CD1c-positive myeloid dendritic cell (primary cell): ENCODE data around the gene RAX2.
"Not testable (repeated sequence)": the region's sequence is repeated elsewhere in the genome, so short reads cannot be mapped to it uniquely, and the experiment has no call there.

ENCODE experiments used
- DNase-seq: peaks from one replicate; pipeline ENCODE4 v3.0.0-alpha.2; 2016; ENCODE audit errors: extremely low spot score

Gene RAX2

DNA sequence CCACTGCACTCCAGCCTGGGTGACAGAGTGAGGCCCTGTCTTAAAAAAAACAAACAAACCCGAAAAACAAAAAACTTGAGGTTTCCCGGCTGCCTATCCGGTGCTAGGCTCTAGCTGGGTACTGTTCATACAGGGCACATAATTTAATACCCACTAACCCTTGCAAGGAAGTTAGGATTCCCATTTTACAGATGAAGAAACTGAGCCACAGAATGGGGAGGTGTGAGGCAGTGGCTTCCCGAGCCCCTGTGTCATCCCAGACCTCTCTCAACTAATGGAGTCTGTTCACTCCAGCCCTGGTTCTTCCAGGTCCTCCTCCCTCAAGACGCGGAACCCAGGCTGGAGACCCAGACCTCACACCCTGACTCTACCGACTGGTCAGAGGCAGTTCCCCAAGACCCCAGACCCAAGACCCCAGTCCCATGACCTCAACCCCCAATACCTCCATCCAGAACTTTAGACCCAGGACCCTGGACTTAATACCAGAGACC, 11.1 kb downstream of the RAX2 start:
- no peak for DNase-seq

GRCh38 chr19:3759482-3760254, 12.4 kb downstream of the RAX2 start:
- no peak for DNase-seq

DNA sequence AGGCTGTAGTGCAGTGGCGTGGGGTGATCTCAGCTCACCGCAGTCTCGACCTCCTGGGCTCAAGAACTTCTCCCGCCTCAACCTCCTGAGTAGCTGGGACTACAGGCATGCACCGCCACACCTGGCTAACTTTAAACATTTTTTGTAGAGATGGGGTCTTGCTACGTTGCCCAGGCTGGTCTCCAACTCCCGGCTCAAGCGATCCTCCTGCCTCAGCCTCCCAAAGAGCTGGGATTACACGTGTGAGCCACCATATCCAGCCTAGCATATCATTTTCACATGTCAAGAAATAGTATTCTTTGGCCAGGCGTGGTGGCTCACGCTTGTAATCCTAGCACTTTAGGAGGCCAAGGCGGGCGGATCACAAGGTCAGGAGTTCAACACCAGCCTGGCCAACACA, 13.7 kb downstream of the RAX2 start:
- not testable (repeated sequence) for DNase-seq

DNA sequence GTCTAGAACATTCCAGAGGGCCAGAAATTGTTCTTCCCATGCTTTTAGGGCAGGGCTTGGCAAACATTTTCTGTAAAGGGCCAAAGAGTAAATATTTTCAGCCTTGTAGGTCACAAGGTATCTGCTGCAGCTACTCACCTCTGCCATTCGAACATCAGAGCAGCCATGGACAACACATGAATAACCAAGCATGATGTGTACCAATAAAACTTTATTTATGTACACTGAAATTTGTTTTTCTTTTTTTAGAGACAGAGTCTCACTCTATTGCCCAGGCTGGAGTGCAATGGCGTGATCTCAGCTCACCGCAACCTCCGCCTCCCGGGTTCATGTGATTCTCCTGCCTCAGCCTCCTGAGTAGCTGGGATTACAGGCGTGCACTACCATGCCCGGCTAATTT, 14.3 kb downstream of the RAX2 start:
- not testable (repeated sequence) for DNase-seq

DNA sequence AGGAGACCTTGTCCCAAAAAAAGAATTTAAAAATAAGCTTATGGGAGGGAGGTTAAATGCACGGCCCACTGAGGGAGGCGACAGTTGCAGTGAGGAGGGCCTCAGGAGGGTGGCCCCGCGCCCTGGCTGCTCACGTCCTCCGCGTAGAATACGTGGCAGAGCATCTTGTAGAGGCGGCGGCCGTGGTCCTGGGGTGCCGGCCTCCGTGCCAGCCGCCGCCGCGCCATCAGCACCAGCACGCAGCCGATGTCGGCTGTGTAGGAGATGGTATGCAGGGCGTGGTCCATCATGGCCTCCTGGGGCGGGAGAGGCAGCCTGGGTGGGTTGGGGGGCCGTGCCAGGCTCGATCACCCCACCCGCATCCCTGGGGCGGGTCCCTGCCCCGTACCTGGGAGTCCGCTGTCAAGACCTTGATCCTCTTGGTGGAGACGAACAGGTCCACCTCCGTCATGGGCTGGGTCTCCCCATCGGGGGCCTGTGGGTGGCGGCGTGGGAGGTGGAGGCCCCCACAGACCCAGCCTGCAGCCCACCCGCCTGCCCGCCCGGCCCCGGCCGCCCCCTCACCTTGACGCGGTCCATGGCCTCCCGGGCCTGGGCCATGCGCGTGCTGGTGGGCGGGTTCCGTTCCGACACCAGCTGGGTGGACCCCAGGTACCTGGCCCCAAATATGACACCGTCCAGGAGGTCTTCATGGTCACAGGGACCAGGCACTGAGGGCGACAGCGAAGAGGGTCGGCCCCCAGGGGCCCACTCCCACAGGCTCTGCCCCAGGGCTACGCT, 18.2 kb downstream of the RAX2 start:
- DNase-seq = no peak

- DNase-seq = no peak
Measured at GRCh38 chr19:3752492-3752891, 19.5 kb downstream of the RAX2 start.

DNA sequence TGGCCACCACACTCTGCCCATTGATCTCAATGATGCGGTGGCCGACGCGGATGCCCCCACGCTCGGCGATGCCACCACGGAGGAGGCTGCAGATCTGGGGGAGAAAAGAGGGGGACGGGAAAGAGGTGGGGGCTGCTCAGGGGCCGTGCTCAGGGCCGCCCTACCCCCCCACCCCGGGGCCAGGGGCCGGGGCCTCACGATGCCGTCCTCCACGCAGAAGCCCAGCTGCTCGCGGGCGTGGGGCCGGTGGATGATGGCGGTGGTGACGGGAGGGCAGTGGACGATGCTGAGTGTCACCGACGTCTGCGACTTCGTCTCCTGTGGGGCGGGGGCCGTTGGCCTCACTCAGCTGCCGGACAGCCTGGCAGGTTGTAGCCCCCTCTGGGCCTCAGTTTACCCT, 20.8 kb downstream of the RAX2 start:
- no peak for DNase-seq

DNA sequence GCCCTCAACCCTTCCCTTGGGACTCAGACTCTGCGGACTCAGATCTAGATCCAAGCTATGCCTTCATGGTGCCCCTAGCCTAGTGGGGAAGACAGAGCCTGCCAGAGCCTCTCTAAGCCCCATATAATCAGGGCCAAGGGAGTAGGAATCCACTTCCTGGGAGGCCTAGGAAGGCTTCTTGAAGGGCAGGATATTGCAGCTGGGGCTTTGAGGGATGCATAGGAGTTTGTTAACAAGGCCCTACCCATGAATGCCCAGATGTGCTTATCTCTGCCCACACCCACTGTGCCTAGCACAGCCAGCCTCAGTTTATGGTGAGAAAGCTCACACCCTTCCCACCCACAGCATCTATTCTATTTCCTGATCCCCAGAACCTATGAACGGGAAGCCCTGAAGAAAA, 21.8 kb downstream of the RAX2 start:
- no peak for DNase-seq

GRCh38 chr19:3748965-3749364, 23.1 kb downstream of the RAX2 start:
- DNase-seq = no peak

GRCh38 chr19:3746371-3747056, 25.5 kb downstream of the RAX2 start:
- no peak for DNase-seq

DNA sequence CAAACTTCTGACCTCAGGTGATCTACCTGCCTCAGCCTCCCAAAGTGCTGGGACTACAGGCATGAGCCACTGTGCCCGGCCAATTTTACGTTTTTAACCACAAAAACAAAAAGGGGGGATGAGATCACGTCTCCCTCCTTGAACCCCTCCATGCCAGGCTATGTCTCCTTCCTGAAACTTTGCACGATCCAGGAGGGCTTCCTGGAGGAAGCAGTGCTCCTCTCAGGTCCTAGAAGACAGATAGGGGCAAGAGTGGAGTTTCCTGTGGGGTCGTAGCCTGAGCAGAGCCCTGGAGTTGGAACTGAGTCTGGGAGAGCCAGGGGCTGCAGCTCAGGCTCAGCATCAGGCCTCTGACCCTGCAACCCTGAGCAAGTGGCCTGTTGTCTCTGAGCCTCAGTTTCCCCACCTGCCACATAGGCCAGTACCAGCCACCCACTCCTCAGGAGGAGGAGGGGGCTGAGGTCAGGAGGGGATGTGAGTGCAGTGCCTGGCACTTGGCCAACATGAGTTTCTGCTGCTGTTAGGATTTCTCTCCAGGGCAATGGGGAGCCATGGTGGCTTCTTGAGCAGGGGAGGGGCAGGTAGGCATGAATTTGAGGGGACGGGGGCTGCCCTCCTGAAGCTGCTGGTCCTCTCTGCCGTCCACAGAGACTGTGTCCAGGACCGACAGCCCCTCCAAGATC, 26.5 kb downstream of the RAX2 start:
- no peak for DNase-seq

DNA sequence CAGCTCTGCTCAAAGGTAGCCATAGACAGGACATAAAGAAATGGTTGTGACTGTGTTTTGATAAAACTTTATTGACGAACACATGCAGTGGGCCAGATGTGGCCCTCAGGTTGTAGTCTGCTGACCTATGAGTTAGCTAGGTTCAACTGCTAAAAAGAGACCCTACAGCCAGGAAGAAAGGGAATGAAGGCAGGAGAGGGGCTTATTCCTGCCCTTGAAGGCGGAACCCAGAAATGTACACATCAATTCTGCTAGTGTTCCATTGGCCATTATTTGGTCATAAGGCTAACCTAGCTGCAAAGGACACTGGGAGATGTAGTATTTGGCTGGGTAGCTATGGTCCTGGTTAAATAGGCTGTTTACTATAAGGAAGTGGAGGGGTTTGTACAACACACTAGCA, 28.5 kb downstream of the RAX2 start:
- DNase-seq = peak; percentile 13

- DNase-seq = no peak
Measured at GRCh38 chr19:3740431-3740830, 31.6 kb downstream of the RAX2 start.

- DNase-seq = no peak
Measured at GRCh38 chr19:3738477-3739220, 33.4 kb downstream of the RAX2 start.

DNA sequence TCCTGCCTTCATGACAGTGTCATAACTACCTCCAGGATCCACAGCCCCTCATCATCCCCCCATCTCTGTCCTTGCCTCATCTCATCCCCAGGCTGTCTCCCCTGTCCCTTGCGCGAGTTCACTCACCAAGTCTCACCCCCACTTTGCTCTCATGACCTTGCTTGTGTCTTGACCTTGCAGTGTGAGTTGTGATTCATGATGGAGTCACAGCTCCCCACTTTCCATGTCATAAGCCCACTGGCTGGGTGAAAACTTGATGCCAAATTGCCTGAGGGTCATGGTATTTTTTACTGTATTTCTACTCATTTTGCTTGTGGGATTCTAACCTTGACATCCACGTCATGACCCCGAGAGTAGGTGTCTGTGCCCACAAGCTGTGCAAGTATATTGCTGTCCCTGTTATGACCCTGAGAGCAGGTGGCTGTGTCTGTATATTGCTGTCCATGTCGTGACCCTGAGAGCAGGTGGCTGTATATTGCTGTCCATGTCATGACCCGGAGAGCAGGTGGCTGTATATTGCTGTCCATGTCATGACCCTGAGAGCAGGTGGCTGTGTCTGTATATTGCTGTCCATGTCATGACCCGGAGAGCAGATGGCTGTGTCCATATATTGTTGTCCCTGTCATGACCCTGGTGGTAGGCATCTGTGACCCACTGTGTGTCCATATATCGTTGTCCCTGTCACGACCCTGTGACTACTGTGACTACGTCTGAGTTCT, 34.4 kb downstream of the RAX2 start:
- no peak for DNase-seq

- DNase-seq = no peak
Measured at GRCh38 chr19:3736106-3736724, 35.8 kb downstream of the RAX2 start.

DNA sequence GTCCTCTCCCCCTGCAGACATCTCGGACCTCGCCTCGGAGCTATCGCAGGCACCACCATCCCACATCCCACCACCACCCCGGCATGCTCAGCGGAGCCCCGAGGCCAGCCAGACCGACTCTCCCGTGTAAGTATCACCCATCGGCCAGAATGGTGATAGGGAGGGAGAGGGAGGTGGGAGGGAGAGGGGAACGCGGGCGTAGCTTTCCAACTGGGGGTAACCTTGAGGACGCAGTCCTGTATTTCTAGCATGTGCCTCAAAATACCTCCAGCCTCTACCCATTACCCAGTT, 37.8 kb downstream of the RAX2 start:
- DNase-seq = no peak

DNA sequence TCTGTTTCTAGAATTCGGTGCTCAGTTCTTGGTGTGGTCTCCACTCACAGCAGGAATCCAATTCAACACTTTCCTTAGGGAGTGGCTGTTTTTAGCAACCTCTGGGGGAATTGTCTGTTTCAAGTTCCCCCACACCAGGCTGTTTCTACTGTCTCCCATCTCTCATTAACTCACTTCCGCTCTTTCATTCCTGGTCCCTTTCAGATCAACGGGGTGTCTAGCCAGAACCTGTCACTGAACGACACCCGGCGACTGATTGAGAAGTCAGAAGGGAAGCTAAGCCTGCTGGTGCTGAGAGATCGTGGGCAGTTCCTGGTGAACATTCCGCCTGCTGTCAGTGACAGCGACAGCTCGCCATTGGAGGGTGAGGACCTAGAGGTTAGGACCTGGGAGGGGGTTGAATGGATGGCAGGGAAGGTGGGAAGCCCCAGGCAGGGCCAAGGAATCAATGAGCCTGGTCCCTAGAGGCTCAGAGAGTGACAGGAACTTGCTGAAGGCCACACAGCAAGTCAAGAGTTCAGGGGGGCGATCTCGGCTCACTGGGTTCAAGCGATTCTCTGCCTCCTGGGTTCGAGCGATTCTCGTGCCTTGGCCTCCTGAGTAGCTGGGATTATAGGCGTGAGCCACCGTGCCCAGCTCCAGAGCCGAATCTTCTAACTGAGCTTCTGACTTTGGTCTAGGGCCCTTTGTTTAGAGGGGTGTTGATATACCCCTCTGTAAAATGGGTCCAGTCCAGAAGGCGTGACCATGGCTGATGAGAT, 38.3 kb downstream of the RAX2 start:
- DNase-seq = no peak

- DNase-seq = no peak
Measured at GRCh38 chr19:3732108-3732507, 39.9 kb downstream of the RAX2 start.
